ENCODE data around the gene VAT1L. TPM values are rescaled to one million over a fixed set of nuclear protein-coding genes. Genes with fewer than 3 reads are reported as not detected.

VAT1L gene
- total RNA-seq, 2 donors from 2014 or later: 0.53 to 4.1 TPM

GRCh38 chr16:77785373-77785764 lies 3.0 kb upstream of the VAT1L start:
- no peak for DNase-seq
- Histone ChIP-seq H3K27me3 (ENCODE audit: control insufficient read depth, insufficient read depth, low read length, poor library complexity, severe bottlenecking) (peaks cover 48% of the 10 kb centered on the region), H3K4me1 (ENCODE audit: control insufficient read depth, insufficient read depth, low read length) (no peaks in the 10 kb centered on the region), H3K9me3 (ENCODE audit: control insufficient read depth, low read length) (peaks cover 11% of the 10 kb centered on the region), H3K36me3 (ENCODE audit: control insufficient read depth, insufficient read depth, low read length) (no peaks in the 10 kb centered on the region), H3K4me3 (ENCODE audit: low read length) (no peak overlapping the region), H3K27ac (ENCODE audit: low read depth, low read length) (no peak overlapping the region), H3K9ac (ENCODE audit: extremely low read depth, low read length, poor library complexity, severe bottlenecking) (no peak overlapping the region)
- H3K27ac Mint-ChIP-seq: no peak overlapping the region
- WGBS, 2 experiments (ENCODE audit: insufficient coverage in 1 of 2, insufficient read length in 1 of 2): 84 to 87% methylated on average over 2 of the region's 2 CpGs
- peaks cover 6% of the 10 kb centered on the region for H3K9me3 Mint-ChIP-seq
- H3K4me1 Mint-ChIP-seq: peaks cover 11% of the 10 kb centered on the region
- H3K27me3 Mint-ChIP-seq (ENCODE audit: insufficient read depth): peaks cover 55% of the 10 kb centered on the region
- no peak for TF ChIP-seq CTCF (conservative IDR thresholded peaks at IDR 0.05)
- peaks cover 3% of the 10 kb centered on the region for H3K36me3 Mint-ChIP-seq (ENCODE audit: low read depth)
- H3K4me3 Mint-ChIP-seq: no peak overlapping the region

- WGBS, 2 experiments (ENCODE audit: insufficient coverage in 1 of 2, insufficient read length in 1 of 2): 89 to 94% methylated on average over 3 to 5 of the region's 5 CpGs
- Mint-ChIP-seq H3K27me3 (ENCODE audit: insufficient read depth) (peaks cover 63% of the 10 kb centered on the region), H3K36me3 (ENCODE audit: low read depth) (peaks cover 3% of the 10 kb centered on the region), H3K4me1 (peaks cover 11% of the 10 kb centered on the region), H3K9me3 (peaks cover 6% of the 10 kb centered on the region), H3K27ac (no peak overlapping the region), H3K4me3 (no peak overlapping the region)
- Histone ChIP-seq H3K27ac (ENCODE audit: low read depth, low read length) (no peak overlapping the region), H3K36me3 (ENCODE audit: control insufficient read depth, insufficient read depth, low read length) (no peaks in the 10 kb centered on the region), H3K9ac (ENCODE audit: extremely low read depth, low read length, poor library complexity, severe bottlenecking) (no peak overlapping the region), H3K9me3 (ENCODE audit: control insufficient read depth, low read length) (peaks cover 11% of the 10 kb centered on the region), H3K27me3 (ENCODE audit: control insufficient read depth, insufficient read depth, low read length, poor library complexity, severe bottlenecking) (peaks cover 57% of the 10 kb centered on the region), H3K4me3 (ENCODE audit: low read length) (no peak overlapping the region), H3K4me1 (ENCODE audit: control insufficient read depth, insufficient read depth, low read length) (no peaks in the 10 kb centered on the region)
- no peak for DNase-seq
- no peak for TF ChIP-seq CTCF (conservative IDR thresholded peaks at IDR 0.05)
These were observed 2.0 kb upstream of the VAT1L start for GRCh38 chr16:77786186-77786847.

GRCh38 chr16:77787452-77787851 lies 912 bp upstream of the VAT1L start:
- no peak for DNase-seq
- no peak for TF ChIP-seq CTCF (conservative IDR thresholded peaks at IDR 0.05)
- H3K4me1 Mint-ChIP-seq: peaks cover 11% of the 10 kb centered on the region
- H3K27ac Mint-ChIP-seq: no peak overlapping the region
- H3K27ac ChIP-seq (ENCODE audit: low read depth, low read length): no peak overlapping the region
- no peaks in the 10 kb centered on the region for H3K36me3 ChIP-seq (ENCODE audit: control insufficient read depth, insufficient read depth, low read length)
- peaks cover 75% of the 10 kb centered on the region for H3K27me3 Mint-ChIP-seq (ENCODE audit: insufficient read depth)
- no peak overlapping the region for H3K4me3 ChIP-seq (ENCODE audit: low read length)
- no peaks in the 10 kb centered on the region for H3K4me1 ChIP-seq (ENCODE audit: control insufficient read depth, insufficient read depth, low read length)
- no peak overlapping the region for H3K4me3 Mint-ChIP-seq
- peaks cover 3% of the 10 kb centered on the region for H3K36me3 Mint-ChIP-seq (ENCODE audit: low read depth)
- WGBS, 2 experiments (ENCODE audit: insufficient coverage in 1 of 2, insufficient read length in 1 of 2): 64 to 85% methylated on average over 2 of the region's 2 CpGs
- peaks cover 6% of the 10 kb centered on the region for H3K9me3 Mint-ChIP-seq
- H3K9ac ChIP-seq (ENCODE audit: extremely low read depth, low read length, poor library complexity, severe bottlenecking): no peak overlapping the region
- peaks cover 68% of the 10 kb centered on the region for H3K27me3 ChIP-seq (ENCODE audit: control insufficient read depth, insufficient read depth, low read length, poor library complexity, severe bottlenecking)
- peaks cover 11% of the 10 kb centered on the region for H3K9me3 ChIP-seq (ENCODE audit: control insufficient read depth, low read length)

Data from endodermal cell (in vitro differentiated cells).